ENCODE measurements around the gene MIX23.

DNA sequence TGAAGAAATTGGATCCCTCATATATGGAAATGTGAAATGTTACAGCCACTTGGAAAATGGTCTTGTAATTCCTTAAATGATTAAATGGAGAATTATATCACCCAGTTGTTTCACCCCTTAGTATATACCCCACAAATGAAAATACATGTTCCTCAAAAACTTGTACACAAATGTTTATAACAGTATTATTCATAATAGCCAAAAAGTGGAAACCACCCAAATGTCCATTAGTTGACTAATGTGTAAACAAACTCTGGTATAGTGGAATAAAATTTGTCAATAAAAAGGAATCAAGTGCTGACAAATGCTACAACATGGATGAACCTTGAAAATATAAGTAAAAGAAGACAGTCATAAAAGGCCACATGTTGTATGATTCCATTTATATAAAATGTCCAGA, 13.5 kb upstream of the MIX23 start:
- TF ChIP-seq CTCF (IDR thresholded peaks at IDR 0.05) (no peak), POLR2AphosphoS5 (IDR thresholded peaks at IDR 0.05) (no peak), POLR2A (IDR thresholded peaks at IDR 0.05) (no peak)
